Psoas muscle (tissue), 8 donors: ENCODE data around the gene CRYBA2. TPM values are rescaled to one million over a fixed set of nuclear protein-coding genes. Genes with fewer than 3 reads are reported as not detected.

ENCODE experiments used
- ATAC-seq, 4 donors: fragments of 200-7000 bp; cut with Tn5 transposase; one replicate each; pipeline ENCODE4 v1.9.1; 2020; ENCODE audit warnings: moderate library complexity in 3 of 4, mild to moderate bottlenecking in 2 of 4
- DNase-seq, 2 donors: peaks; one replicate each; pipeline ENCODE4 v3.0.0-alpha.2; 2020
- H3K27ac ChIP-seq: fragments of 200-600 bp; one replicate; pipeline ENCODE4 v1.8.0; 2022
- H3K27me3 ChIP-seq, 3 donors: fragments of 200-600 bp in 1 of 3; one replicate each; pipeline versions ENCODE4 v1.6.1 to v1.8.0; 2013 to 2022; ENCODE audit warnings: low read length in 2 of 3, mild to moderate bottlenecking in 2 of 3, moderate library complexity in 1 of 3; ENCODE audit not compliant: insufficient read depth in 3 of 3
- H3K36me3 ChIP-seq, 2 donors: fragments of 200-600 bp in 1 of 2; one replicate each; pipeline versions ENCODE4 v1.6.1 to v1.8.0; 2013 to 2022; ENCODE audit warnings: low read depth in 1 of 2, mild to moderate bottlenecking in 1 of 2, moderate library complexity in 1 of 2; ENCODE audit not compliant: insufficient read depth in 1 of 2
- H3K4me1 ChIP-seq: fragments of 200-600 bp; one replicate; pipeline ENCODE4 v1.8.0; 2022
- H3K4me3 ChIP-seq: fragments of 200-600 bp; one replicate; pipeline ENCODE4 v1.8.0; 2022; ENCODE audit warnings: mild to moderate bottlenecking
- H3K9me3 ChIP-seq: fragments of 200-600 bp; one replicate; pipeline ENCODE4 v1.8.0; 2022
- WGBS, 3 donors: extraction: QIAGEN DNeasy Blood & Tissue Kit; methylation state at CpG; one replicate each; pipeline versions ENCODE4 v1.1.6 to v1.1.7; 2013; 5-methylcytosine and 5-hydroxymethylcytosine counted together
- intact Hi-C, 2 donors: fragments of 100-400 bp; cut with DNase I; formaldehyde crosslinking; loops; one replicate each; pipeline versions ENCODE4 v1.11.0 to v1.14.2; 2022
- polyA plus RNA-seq, 3 donors: library from polyadenylated mRNA; stranded (reverse); fragments of 200-250 nt; gene quantifications; one replicate each; pipeline ENCODE4 v1.2.3, GENCODE V29; 2013
- total RNA-seq, 4 donors: library from RNA; stranded (reverse); fragmentation: NEBNext Ultra II Directional in 2 of 4; extraction: Animal tissue kit (Norgen Biotek cat#: 25700) in 2 of 4; gene quantifications; one replicate each; pipeline versions ENCODE4 v1.2.1 to v1.2.4, GENCODE V29; 2021 to 2023
- TF ChIP-seq, protein P1 (sequence below): fragments of 200-600 bp; IDR thresholded peaks from one replicate; pipeline ENCODE4 v1.8.0; 2022; ENCODE audit warnings: antibody characterized with exemption
- donor health status: healthy with polysubstance abuse.
- donor health status: DM: no; HTN: no; CAD: no; lungs with moderate emphysema.
- donor health status: Bipolar disorder and iron deficiency.
- donor health status: healthy.
- donor health status: DM: yes; HTN: yes; CAD: no.
- donor health status: DM: no; HTN: no; CAD: no.
- donor health status: DM: no; HTN: no; CAD: no.
- donor health status: DM: yes; HTN: yes; CAD: no.

Gene CRYBA2
- total and polyA plus RNA-seq, 7 donors = 0.08 TPM; not detected in 6

- peaks cover 0 to 38% (median 4%) of the 10 kb centered on the region in 3 donors for H3K27me3 ChIP-seq
- no peak overlapping the region for H3K4me3 ChIP-seq
- DNase-seq (no peak), ATAC-seq (no peak)
- intact Hi-C loops = no loop called here
- H3K9me3 ChIP-seq = no peaks in the 10 kb centered on the region
- H3K4me1 ChIP-seq = no peaks in the 10 kb centered on the region
- 55 to 68% (median 62%) methylated on average over 6 of the region's 6 CpGs for WGBS, 3 donors
- no peaks in the 10 kb centered on the region for H3K36me3 ChIP-seq
- H3K27ac ChIP-seq = no peak overlapping the region
- TF ChIP-seq, protein P1, sequence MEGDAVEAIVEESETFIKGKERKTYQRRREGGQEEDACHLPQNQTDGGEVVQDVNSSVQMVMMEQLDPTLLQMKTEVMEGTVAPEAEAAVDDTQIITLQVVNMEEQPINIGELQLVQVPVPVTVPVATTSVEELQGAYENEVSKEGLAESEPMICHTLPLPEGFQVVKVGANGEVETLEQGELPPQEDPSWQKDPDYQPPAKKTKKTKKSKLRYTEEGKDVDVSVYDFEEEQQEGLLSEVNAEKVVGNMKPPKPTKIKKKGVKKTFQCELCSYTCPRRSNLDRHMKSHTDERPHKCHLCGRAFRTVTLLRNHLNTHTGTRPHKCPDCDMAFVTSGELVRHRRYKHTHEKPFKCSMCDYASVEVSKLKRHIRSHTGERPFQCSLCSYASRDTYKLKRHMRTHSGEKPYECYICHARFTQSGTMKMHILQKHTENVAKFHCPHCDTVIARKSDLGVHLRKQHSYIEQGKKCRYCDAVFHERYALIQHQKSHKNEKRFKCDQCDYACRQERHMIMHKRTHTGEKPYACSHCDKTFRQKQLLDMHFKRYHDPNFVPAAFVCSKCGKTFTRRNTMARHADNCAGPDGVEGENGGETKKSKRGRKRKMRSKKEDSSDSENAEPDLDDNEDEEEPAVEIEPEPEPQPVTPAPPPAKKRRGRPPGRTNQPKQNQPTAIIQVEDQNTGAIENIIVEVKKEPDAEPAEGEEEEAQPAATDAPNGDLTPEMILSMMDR = no peak
Observed at GRCh38 chr2:219010162-219010756, 17.0 kb upstream of the CRYBA2 start.

GRCh38 chr2:219009294-219009693 lies 16.1 kb upstream of the CRYBA2 start:
- WGBS, 3 donors = 71 to 74% (median 73%) methylated on average over 2 of the region's 2 CpGs
- ATAC-seq (no peak), DNase-seq (no peak)
- no peak overlapping the region for H3K4me3 ChIP-seq
- no peaks in the 10 kb centered on the region for H3K9me3 ChIP-seq
- H3K27me3 ChIP-seq = peaks cover 0 to 47% (median 4%) of the 10 kb centered on the region in 3 donors
- intact Hi-C loops = no loop called here
- no peaks in the 10 kb centered on the region for H3K4me1 ChIP-seq
- no peaks in the 10 kb centered on the region for H3K36me3 ChIP-seq
- TF ChIP-seq, protein P1 = no peak
- no peak overlapping the region for H3K27ac ChIP-seq

DNA sequence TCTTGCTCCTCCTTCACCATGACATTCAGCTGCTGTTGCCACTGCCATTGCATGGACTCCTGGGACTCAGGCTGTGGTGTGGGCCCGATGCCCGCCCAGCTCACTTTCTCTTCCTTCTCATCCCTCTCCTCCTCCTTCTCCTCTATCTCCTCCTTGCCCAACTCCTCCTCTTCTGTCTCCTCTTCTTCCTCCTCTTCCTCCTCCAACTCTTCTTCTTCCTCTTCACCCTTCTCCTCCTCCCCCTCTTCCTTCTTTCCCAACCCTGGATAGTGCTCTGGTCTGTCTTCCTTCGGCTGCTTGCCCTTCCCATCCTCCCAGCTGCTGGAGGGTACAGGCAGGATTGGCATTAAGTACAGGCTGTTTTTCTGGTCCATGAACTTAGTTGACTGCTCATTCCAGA lies 10.8 kb upstream of the CRYBA2 start:
- ATAC-seq (no peak), DNase-seq (no peak)
- intact Hi-C loops = no loop called here
- H3K9me3 ChIP-seq = no peaks in the 10 kb centered on the region
- peaks cover 13% of the 10 kb centered on the region for H3K4me1 ChIP-seq
- 51 to 83% (median 57%) methylated on average over 3 of the region's 3 CpGs for WGBS, 3 donors
- no peak overlapping the region for H3K4me3 ChIP-seq
- no peak overlapping the region for H3K27ac ChIP-seq
- no peaks in the 10 kb centered on the region for H3K36me3 ChIP-seq
- TF ChIP-seq, protein P1 = no peak
- H3K27me3 ChIP-seq = peaks cover 0 to 95% (median 22%) of the 10 kb centered on the region in 3 donors

- intact Hi-C loops = no loop called here
- DNase-seq (no peak), ATAC-seq (no peak)
- WGBS, 3 donors = 13 to 14% (median 14%) methylated on average over 19 to 20 of the region's 20 CpGs
- TF ChIP-seq, protein P1 = no peak
- H3K4me3 ChIP-seq = peak overlapping the region; percentile 18
- no peaks in the 10 kb centered on the region for H3K36me3 ChIP-seq
- H3K27me3 ChIP-seq = peaks cover 0 to 88% (median 22%) of the 10 kb centered on the region in 3 donors
- no peaks in the 10 kb centered on the region for H3K9me3 ChIP-seq
- H3K4me1 ChIP-seq = peaks cover 13% of the 10 kb centered on the region
- no peak overlapping the region for H3K27ac ChIP-seq
Observed at GRCh38 chr2:219003267-219003634, 10.0 kb upstream of the CRYBA2 start.
